ENCODE measurements around the gene CDH4. TPM values are rescaled to one million over a fixed set of nuclear protein-coding genes. Genes with fewer than 3 reads are reported as not detected.
A peak's percentile ranks its signal among the peaks of the same experiment; 100 is the strongest.

CDH4 gene
- total and polyA plus RNA-seq, 2 of the 4 experiments (the other 2 are of a cell fraction) = 1.6 to 3.5 TPM

DNA sequence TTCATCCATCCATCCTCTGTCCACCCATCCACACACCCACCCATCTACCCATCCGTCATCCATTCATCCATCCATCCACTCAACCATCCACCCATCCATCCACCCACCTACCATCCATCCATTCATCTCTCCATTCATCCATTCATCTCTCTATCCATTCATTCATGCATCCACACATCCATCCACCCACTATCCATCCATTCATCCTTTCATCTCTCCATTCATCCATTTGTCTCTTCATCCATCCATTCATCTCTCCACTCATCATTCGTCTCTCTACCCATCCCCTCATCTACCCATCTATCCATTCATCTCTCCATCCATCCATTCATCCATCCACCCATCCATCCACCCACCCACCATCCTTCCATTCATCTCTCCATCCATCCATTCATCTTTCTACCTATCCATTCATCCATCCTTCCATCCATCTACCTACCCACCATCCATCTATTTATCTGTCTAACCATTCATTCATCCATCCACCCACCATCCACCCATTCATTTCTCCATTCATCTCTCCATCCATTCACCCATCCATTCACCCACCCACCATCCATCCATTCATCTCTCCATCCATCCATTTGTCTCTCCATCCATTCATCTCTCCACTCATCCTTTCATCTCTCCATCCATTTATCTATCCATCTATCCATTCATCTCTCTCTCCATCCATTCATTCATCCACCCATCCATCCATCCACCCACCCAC lies 538.2 kb downstream of the CDH4 start:
- Histone ChIP-seq H3K4me1 (ENCODE audit: control insufficient read depth, insufficient read depth, low read length) (no peaks in the 10 kb centered on the region), H3K56ac (ENCODE audit: extremely low read depth, insufficient read depth, low read length) (no peak overlapping the region), H3K4me3 (ENCODE audit: insufficient read depth, low read depth, low read length) (no peak overlapping the region), H2BK20ac (ENCODE audit: low read depth, low read length) (no peak overlapping the region), H3K79me1 (ENCODE audit: low read depth in 1 of 2, low read length in 2 of 2) (no peaks in the 10 kb centered on the region), H4K8ac (ENCODE audit: low read depth in 2 of 2, low read length in 2 of 2) (no peak overlapping the region), H2BK120ac (ENCODE audit: low read depth, low read length) (no peak overlapping the region), H3K27me3 (ENCODE audit: control insufficient read depth, insufficient read depth, low read length) (no peaks in the 10 kb centered on the region), H4K91ac (ENCODE audit: insufficient read depth, low read depth, low read length) (no peak overlapping the region), H3K9ac (ENCODE audit: low read depth, low read length) (no peak overlapping the region), H4K5ac (ENCODE audit: low read depth, low read length) (no peak overlapping the region), H2AK9ac (replicated peaks; ENCODE audit: low read depth, low read length, poor library complexity) (no peak overlapping the region), H2AFZ (replicated peaks; ENCODE audit: low read length, poor library complexity) (no peak overlapping the region), H3K23ac (ENCODE audit: low read depth, low read length) (no peak overlapping the region), H3K9me1 (ENCODE audit: insufficient read depth, low read length) (no peaks in the 10 kb centered on the region), H4K20me1 (ENCODE audit: insufficient read depth, low read length) (no peaks in the 10 kb centered on the region), H3K36me3 (ENCODE audit: control insufficient read depth, insufficient read depth, low read length) (no peaks in the 10 kb centered on the region), H3K18ac (ENCODE audit: low read depth, low read length) (no peak overlapping the region), H3K9me3 (ENCODE audit: control insufficient read depth, insufficient read depth, low read length) (no peaks in the 10 kb centered on the region; the same call in 1 of the 2 replicates), H2BK5ac (ENCODE audit: low read depth, low read length, poor library complexity, severe bottlenecking) (peak overlapping the region; percentile 39), H2AK5ac (ENCODE audit: low read depth, low read length) (no peak overlapping the region), H3K27ac (ENCODE audit: insufficient read depth, low read length) (no peak overlapping the region), H3K4me2 (ENCODE audit: low read depth, low read length) (no peak overlapping the region), H2BK15ac (ENCODE audit: low read depth, low read length) (no peak overlapping the region), H3K14ac (replicated peaks; ENCODE audit: low read depth, low read length) (no peak overlapping the region), H3K4ac (ENCODE audit: low read depth, low read length) (no peak overlapping the region)
- ATAC-seq (ENCODE audit: low read depth) (no peak), DNase-seq (no peak)
- ChIA-PET POLR2A (ENCODE audit: unreplicated experiment) (no interaction called here), CTCF (no interaction called here)
- in situ Hi-C loops (cut with MboI; ENCODE audit: low sequenced_read_pairs) (no loop called here), dilution Hi-C loops (cut with HindIII; ENCODE audit: low sequenced_read_pairs, unreplicated experiment) (no loop called here), intact Hi-C loops (cut with micrococcal nuclease) (no loop called here)
- TF ChIP-seq RFX5 (IDR thresholded peaks at IDR 0.05; ENCODE audit: low read depth, low read length) = no peak
- TF ChIP-seq SMC3 (IDR thresholded peaks at IDR 0.05; ENCODE audit: low read depth, low read length) = no peak
- TF ChIP-seq POLR2A (IDR thresholded peaks at IDR 0.05; ENCODE audit: low read depth, low read length) = no peak
- no peak for TF ChIP-seq FOS (IDR thresholded peaks at IDR 0.05; ENCODE audit: low read depth, low read length)
- no peak for TF ChIP-seq MAZ (IDR thresholded peaks at IDR 0.05; ENCODE audit: borderline replicate concordance, low read depth, low read length)
- no peak for TF ChIP-seq RAD21 (IDR thresholded peaks at IDR 0.05; ENCODE audit: low read length)
- TF ChIP-seq CHD1 (IDR thresholded peaks at IDR 0.05; ENCODE audit: low read depth, low read length) = no peak
- no peak for TF ChIP-seq NFE2L2 (IDR thresholded peaks at IDR 0.05; ENCODE audit: low read depth, low read length)
- no peak for TF ChIP-seq CEBPB (IDR thresholded peaks at IDR 0.05; ENCODE audit: low read depth, low read length)
- no peak for TF ChIP-seq MXI1 (IDR thresholded peaks at IDR 0.05; ENCODE audit: borderline replicate concordance, low read depth, low read length)
- no peak for TF ChIP-seq RCOR1 (IDR thresholded peaks at IDR 0.05; ENCODE audit: insufficient replicate concordance, low read length)
- TF ChIP-seq BHLHE40 (IDR thresholded peaks at IDR 0.05; ENCODE audit: low read depth, low read length) = no peak
- TF ChIP-seq, protein P1, sequence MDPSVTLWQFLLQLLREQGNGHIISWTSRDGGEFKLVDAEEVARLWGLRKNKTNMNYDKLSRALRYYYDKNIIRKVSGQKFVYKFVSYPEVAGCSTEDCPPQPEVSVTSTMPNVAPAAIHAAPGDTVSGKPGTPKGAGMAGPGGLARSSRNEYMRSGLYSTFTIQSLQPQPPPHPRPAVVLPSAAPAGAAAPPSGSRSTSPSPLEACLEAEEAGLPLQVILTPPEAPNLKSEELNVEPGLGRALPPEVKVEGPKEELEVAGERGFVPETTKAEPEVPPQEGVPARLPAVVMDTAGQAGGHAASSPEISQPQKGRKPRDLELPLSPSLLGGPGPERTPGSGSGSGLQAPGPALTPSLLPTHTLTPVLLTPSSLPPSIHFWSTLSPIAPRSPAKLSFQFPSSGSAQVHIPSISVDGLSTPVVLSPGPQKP (IDR thresholded peaks at IDR 0.05; ENCODE audit: borderline replicate concordance, low read depth, low read length) = no peak
- no peak for TF ChIP-seq MAFK (IDR thresholded peaks at IDR 0.05; ENCODE audit: low read depth, low read length)
- TF ChIP-seq, protein P2, sequence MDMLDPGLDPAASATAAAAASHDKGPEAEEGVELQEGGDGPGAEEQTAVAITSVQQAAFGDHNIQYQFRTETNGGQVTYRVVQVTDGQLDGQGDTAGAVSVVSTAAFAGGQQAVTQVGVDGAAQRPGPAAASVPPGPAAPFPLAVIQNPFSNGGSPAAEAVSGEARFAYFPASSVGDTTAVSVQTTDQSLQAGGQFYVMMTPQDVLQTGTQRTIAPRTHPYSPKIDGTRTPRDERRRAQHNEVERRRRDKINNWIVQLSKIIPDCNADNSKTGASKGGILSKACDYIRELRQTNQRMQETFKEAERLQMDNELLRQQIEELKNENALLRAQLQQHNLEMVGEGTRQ (IDR thresholded peaks at IDR 0.05; ENCODE audit: low read depth, low read length) = no peak
- TF ChIP-seq, protein P3, sequence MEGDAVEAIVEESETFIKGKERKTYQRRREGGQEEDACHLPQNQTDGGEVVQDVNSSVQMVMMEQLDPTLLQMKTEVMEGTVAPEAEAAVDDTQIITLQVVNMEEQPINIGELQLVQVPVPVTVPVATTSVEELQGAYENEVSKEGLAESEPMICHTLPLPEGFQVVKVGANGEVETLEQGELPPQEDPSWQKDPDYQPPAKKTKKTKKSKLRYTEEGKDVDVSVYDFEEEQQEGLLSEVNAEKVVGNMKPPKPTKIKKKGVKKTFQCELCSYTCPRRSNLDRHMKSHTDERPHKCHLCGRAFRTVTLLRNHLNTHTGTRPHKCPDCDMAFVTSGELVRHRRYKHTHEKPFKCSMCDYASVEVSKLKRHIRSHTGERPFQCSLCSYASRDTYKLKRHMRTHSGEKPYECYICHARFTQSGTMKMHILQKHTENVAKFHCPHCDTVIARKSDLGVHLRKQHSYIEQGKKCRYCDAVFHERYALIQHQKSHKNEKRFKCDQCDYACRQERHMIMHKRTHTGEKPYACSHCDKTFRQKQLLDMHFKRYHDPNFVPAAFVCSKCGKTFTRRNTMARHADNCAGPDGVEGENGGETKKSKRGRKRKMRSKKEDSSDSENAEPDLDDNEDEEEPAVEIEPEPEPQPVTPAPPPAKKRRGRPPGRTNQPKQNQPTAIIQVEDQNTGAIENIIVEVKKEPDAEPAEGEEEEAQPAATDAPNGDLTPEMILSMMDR (conservative IDR thresholded peaks at IDR 0.05; ENCODE audit: low read depth, low read length) = no peak
- 66 to 100% methylated on average over 1 to 2 of the region's 2 CpGs for WGBS, 2 experiments (ENCODE audit: extremely low coverage in 2 of 2, insufficient read length in 1 of 2)
- no TSS peak for BruUV-seq (replicated peaks)

Measured in IMR-90 (cell line).